Amniotic epithelial cell (primary cell): ENCODE results near the gene LCLAT1.
A peak's percentile ranks its signal among the peaks of the same experiment; 100 is the strongest.

Experiments
- DNase-seq: peaks from one replicate; pipeline ENCODE4 v3.0.0-alpha.2; 2010; ENCODE audit warnings: low read depth

The LCLAT1 gene

DNA sequence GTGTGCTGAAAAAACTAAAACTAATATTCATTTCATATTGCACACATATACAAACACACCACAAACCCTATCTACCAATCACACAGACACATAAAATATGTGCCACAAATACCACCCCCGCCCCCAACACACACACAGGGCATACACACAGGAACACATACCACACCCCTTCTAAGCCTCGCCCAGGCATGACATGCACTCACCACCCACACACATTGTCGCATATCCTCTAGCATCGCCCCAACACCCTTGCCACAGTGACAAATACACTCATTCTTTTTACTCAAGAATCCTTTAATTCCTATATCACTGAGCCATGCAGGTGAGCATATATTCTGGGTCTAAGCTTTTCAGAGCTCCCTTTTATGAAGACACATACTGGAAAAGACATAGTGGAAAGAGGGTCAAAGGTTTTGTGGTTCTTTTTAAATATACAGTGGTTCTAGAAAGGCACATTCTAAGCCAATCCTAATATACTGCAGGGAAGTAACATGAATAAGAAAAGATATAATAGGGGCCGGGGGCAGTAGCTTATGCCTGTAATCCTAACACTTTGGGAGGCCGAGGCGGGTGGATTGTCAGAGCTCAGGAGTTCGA, 24.5 kb upstream of the LCLAT1 start:
- no peak for DNase-seq

DNA sequence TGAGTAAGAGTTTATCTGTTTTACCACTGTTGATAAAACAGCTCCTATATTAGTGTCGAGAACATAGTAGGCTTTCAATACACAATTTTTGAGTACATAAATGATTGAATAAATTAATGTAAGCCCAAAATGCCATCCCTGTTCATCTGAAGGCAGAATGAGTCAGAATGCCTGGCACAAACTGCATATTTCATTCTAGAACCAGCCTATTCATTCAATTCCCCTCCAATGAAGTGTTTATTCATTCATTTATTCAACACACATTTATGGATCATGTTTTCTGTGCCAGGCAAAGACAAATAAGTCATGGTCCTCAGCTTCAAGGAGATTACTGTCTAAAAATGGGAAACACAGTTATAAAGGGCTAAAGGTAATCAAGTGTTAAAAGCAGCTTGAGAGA, 22.8 kb upstream of the LCLAT1 start:
- no peak for DNase-seq

DNA sequence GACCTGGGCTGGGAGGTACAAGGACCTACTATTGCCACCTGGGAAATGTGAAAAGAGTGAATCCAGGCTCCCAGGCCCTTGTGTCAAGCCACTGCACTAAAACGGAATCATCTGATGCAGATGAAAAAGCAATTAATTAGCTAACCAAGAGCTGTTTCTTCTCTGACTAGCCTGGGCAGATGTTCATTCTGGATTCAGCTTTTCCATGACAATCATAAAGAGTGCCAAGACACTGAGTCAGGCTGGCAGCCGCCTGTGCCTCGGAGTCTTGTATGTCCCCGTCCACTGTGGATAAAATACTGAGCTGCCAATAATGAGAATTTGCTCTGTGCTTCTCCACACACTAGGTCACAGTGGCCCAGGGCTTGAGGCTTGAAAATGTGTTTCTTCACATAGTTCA, 21.7 kb upstream of the LCLAT1 start:
- DNase-seq = no peak

DNA sequence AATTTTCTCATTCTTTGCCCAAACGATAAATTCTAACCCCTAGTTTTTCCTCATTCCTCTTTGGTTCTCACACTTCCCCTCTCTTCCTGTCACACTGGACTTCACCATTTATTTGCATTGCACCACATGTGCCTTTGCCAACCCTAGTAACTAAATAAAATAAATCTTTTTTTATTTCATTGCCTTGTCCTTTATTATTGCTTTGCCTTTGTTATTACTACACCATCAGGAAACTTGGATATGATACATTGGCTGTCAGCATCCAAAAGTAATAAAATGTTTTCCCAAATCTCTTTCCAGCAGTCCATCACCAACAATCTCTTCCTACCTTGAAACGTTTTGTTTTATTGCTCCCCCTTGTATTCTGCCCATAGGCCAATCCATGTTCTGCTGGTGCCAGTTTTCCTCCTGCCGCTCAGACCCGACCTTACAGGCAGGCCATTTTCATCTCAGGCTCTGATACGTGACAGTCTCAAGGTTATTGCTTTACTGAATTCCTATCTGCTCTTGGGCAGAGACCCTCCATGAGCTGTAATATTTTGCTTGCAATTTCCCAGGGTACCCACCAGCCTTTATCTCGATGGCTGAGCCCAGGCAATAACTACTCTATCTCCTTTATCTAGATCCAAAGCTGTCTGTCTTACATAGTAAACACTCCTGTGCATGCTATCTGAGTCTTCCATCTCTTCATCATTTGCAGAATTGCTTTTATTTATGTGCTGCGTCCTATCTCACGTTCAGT, 19.3 kb upstream of the LCLAT1 start:
- no peak for DNase-seq

DNA sequence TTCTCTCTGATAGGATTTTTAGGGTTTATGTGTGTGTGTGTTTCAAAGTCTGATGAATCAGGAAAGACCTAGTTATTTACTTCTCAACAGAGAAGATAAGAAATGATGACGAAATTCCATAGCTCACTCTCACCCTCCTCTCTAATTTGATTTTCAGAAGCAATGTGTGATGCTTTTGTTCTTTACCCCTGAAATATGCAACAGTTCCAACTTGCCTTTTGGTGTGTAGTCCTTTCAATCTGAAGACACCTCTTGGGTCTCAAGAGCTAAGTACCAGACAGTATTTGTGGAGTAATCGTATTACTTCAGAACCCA, 18.7 kb upstream of the LCLAT1 start:
- DNase-seq = peak; percentile 62

DNA sequence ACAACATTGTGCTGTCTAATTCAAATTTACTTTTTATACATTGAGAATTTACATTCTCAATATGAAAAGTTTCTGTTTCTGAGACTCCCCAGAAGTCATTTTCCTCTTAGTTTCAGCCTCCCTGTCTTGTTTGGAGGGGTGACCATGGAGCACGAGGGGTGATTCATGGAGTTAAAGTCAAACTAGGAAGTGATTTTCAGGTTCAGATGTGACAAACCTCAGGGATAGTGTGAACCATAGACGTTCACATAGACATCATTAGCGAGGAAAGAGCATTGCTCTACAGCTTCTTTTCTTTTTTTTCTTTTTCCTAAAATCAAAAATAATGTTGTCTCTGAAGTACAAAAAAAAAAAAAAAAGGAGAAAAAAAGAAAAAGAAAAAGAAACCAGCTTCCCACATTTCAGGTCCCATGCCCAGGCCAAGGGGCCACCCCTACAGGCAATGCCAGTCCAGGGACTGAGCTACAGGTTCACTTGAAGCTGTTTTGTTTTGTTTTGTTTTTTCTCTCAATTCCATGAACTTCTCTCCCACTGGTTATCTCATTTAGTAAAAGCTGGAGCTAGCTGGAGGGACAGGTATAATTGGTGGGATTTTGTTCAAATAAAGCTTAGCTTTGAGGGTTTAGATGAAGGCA, 18.1 kb upstream of the LCLAT1 start:
- no peak for DNase-seq

DNA sequence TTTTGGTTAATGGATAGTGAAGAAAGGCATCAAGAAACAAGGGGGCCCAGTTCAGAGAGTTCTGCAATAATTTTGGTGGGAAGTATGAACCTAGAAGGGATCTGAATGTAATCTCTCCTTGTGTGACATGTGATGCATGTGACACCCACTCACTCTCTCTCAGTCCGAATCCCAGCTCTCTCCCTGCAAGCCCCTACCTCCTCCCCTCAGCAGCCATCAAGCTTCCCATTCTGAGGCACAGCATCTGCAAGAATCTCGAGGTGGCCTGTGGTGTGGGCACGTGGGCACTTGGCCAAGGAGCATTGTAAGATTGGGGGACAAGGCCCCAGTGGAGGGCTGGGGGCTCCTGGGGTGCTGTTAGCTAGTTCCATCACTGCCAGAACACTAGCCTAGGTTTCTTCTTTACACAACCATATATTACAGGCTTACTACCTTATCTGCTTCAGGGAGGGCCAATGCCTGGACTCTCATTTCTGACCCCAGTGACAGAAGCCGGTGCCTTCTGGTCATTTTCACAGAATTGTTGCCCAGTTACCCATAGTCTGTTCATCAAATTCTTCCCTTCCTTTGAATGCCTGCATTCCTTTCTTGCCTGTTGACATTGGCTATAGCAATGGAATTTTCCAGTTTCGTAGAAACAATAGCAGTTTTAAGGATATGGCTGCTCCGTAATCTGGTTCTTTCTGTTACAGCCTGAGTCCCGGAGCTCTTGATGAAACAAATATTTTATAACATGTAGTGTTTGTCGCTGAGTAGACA, 13.3 kb upstream of the LCLAT1 start:
- DNase-seq = no peak

DNA sequence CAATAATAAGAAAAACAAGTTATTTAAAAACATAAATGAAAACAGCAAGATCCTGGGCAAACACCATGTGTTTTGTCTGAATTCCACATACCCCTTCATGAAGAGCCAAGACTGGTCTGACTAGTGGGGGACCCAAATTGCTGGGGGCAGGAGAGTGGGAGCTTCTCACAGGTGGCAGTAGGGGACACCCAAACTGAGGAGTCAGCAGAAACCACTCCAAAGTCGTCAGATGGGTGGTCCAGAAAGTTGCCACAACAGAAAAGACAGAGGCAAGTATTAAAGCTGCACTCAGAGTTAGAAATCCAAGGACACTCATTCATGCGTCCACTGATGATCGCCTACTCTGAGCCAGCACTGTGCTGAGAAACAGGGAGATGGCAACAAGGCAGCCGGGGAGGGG, 12.3 kb upstream of the LCLAT1 start:
- no peak for DNase-seq

DNA sequence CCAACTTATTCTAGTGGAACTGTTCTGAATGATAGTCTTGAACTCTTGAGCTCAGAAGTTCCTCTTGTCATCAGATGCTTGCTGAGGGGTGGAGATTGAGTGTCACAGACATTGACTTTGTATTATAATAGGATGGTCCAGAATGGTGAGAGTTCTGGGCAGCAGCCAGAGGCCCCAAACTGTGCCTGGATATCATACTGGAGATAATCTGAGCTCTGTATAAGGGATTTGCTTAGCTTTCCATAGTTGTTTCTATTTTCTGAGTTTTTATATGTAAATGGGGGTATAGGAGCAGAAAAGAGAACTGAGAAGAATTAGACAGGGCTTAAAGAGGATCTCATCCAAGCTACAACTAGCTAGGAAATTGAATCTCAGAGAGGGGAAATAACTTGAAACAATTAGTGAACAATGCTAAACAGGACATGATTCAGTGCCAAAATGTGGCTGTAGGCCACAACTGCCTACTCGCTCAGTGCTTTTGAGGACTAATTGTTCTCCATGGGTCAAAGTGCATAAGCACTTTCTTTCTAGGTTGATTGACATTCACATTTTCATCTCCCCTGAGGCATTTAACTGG, 10.1 kb upstream of the LCLAT1 start:
- no peak for DNase-seq

DNA sequence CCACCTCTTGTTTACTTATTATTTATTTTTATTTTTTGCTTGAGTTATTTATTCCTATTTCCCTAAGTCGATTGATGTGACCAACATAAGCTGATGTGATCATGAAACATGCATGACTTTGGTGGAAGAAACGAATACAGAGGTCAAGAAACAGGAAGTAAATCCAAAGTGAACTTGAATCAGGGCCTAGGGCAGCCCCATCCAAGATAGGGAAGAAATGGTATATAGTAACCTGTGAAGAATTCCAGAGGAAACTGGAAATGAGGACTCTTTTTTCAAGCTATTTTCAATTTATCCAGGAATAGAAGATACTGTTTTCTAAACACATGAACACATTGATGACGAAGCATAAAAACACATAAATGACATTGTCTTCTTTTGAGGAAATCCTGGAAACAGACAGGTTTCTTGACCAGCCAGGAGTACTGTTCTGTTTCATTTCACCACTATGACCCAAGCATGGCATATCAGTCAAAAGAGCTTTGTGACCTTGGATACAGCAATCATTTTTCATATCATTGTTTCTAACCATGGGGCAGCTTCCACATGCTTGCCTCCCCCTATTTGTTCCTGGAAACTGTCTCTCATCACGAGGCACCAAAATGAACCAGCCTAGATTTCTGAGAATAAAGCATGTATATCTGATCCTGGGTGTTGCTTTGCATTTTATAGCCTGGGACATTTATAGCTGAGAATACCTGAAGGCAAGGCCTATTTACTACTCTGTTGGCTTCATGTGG, 9.1 kb upstream of the LCLAT1 start:
- DNase-seq = peak; percentile 10

DNA sequence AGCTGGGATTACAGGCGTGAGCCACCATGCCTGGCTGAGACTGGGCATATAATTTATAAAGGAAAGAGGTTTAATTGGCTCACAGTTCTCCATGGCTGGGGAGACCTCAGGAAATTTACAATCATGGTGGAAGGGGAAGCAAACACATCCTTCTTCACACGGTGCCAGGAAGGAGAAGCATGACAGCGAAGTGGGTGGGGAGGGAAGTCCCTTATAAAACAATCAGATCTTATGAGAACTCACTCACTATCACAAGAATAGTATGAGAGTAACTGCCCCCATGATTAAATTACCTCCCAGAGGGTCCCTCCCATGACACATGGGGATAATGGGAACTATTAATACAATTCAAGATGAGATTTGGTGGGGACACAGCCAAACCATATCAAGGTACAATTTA, 7.8 kb upstream of the LCLAT1 start:
- no peak for DNase-seq

DNA sequence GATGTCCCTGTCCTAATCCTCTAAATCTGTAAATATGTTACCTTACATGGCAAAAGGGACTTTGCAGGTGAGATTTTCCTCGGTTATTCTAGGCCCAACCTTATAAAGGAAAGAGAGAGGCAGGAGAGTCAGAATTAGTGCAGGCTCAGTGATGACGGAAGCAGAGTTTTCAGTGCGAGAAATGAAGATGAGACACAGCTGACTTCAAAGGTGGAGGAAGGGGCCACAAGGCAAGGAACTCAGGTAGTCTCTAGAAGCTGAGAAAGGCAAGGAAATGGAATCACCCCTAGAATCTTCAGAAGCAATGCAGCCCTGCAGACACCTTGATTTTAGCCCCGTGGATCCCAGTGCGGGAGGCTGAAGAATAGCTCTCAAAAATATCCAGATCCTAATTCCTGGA, 7.2 kb upstream of the LCLAT1 start:
- DNase-seq = no peak

DNA sequence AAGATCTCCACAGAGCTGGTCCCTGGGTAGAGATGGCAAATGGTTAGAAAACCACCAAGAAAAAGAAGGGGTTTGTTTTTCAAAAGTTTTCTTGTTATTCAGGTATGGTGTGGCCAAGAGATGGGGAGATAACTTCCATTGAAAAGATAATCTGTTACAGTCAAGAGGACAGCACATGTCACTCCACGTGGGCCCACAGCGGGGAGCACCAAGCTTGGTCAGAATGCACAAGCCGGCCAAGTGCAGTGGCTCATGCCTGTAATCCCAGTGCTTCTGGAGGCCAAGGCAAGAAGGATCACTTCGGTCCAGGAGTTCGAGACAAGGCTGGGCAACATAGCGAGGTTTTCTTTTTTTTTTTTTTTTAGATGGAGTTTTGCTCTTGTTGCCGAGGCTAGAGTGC, 6.0 kb upstream of the LCLAT1 start:
- no peak for DNase-seq

DNA sequence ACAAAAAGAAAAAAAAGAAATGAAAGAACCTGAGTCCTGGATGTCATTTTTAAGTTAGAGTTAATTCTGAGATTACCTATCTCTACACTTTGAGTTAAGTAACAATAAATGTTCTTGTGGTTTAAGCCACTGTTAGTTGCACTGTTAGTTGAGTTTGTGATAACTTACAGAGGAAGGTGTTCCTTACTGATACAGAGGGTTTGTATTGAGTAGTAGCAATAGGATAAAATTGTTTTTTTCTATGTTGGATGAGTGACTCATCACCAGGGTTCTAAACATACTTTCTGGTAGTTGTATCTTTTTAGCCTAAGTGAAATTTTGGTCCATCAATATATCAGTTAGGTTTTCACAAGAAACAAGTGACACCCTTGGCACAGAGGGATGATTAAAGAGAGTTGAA, 4.0 kb upstream of the LCLAT1 start:
- DNase-seq = no peak

DNA sequence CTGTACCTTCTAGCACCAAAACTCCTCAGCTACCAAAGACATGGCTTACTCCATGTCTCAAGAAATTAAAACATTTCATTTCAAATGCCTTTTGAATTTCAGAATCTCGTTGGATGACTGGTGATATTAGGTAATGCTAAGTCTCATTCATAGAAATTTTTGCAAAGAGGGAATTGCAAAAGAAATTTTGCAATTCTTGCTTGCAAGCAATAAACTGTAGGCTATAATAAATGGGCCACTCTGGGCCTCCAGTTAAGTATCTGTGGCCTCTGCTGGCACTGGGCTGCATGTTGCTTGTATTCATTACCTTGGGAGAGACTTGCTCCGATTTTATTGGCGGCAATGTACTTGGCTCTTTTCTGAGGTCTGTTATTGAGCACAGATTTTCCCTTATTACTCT, 2.8 kb upstream of the LCLAT1 start:
- DNase-seq = peak; percentile 53

DNA sequence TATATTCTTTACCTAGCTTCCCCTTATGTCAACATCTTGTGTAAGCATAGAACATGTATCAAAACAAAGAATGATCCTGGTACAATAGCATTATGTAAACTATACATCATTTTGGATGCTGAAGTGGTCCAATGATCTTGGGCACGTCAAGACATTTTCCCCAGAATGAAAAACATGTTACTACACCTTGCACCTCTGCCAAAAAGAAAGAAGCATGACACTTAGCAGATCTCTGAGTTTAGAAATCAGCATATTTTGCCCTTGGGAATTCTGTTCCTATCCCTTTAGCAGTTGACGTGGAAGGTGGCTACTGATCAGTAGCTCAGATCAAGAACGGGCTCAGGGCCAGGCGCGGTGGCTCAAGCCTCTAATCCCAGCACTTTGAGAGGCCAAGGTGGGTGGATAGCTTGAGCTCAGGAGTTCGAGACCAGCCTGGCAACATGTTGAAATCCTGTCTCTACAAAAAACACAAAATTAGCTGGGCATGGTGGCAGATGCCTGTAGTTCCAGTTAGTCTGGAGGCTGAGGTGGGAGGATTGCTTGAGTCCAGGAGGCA, 1.7 kb upstream of the LCLAT1 start:
- DNase-seq = no peak

DNA sequence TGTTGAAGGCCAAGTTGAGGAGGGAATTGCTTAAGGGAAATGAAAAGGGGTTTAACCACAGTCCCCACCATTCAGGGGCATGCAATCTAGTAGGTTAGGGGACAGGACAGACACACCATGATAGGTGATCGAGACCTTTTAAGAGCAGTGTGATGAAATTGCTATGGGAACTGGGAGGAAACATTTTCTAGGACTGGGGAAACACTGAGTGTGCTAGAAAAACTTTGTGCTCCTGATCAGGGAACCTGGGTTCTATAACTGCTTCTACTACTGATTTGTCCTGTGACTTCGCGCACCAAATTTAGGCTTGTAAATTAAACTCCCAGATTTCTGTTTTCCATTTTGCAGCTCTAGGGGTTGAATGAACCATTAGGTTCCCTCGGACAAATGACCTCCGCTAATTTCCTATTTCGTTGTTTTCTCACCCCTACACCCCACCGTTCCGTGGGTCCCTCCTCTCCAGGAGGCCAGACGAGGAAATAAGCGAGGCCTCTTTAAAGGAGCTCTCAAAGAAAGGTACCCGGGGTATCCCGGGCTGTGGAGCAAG, 371 bp upstream of the LCLAT1 start:
- DNase-seq = peak; percentile 8

DNA sequence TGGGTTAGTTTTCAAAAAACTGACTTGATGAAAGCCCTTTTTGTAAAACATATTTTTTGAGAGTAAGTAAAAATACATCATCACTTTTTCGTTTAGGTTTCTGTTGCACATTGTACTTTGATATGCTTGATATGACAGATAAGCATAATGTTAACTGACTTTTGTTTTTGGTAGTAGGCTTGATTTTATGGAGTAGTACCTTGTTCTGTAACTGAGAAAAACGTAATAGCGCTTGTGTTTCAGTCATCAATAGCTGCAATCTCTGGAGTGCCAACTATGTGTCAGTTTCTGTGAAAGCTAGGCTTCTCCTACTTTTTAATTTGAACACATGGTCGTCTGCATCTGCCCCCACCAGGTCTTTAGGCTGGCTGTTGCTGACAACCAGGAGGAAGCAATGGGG, 1.3 kb downstream of the LCLAT1 start:
- DNase-seq = no peak

DNA sequence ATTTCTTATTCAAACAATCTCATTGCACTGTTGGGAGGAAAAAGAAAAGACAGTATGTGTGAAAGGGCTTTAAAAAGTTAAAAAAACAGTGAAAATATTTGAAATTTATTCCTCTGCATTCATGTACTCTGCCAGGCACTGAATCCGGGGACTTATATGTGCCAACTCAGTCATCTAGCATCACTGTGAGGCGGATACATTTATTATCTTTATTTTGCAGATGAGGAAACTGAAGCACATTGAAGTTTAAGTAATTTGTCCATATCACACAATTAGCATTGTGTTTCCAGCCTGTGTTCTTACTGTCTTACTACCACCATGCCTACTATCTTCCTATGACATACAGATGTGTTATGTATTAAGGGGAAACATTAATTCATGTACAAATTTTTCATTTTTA, 1.8 kb downstream of the LCLAT1 start:
- no peak for DNase-seq

DNA sequence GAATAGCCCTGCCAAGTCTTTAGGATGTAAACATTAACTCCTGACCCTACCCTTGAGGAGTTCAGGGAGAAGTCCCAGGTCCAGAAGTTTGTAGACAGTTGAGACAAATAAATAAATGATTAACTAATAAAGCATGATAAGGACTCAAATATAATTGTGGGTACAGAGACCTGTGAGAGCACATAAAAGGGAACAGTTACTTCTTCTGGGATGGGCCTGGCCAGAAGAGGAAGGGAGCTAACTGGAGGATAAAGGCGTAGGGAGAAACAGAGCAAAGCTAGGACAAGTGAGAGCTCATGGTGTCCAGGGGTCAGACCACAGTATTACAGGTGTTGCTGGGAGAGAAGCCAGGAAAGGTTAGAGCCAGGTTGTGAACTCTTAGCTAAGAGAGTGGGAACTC, 3.0 kb downstream of the LCLAT1 start:
- no peak for DNase-seq

DNA sequence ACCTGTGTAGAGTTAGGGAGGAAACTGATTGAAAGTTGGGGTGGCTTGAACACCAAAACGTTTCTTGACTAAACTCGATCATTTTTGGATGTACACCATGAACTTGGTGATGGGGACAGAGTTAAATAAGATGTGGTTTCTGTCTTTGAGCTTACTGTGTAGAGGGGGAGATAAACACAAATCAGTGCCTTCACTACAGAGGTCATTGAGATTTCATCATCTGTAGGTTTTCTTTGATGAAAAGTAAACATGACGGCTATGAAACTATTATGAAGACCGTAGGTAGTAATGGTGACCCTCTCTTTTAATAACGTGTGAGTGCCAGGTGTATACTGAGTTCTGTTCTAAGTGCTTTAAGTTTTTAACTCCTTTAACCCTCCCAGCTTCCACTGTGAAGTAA, 6.5 kb downstream of the LCLAT1 start:
- no peak for DNase-seq
